ENCODE measurements around the gene RBM7. TPM values are rescaled to one million over a fixed set of nuclear protein-coding genes. Genes with fewer than 3 reads are reported as not detected.

Gene RBM7
- polyA plus RNA-seq, 1 donor (not counting 4 experiments of a cell fraction or from before 2014, with no cell fraction given), result 38.2 TPM

- DNase-seq (ENCODE audit: low read depth, low spot score) (no peak), FAIRE-seq (no peak)
- Histone ChIP-seq H3K9me1 (ENCODE audit: control insufficient read depth, extremely low read depth, insufficient read depth, low read length) (no peaks in the 10 kb centered on the region), H3K27me3 (ENCODE audit: control insufficient read depth, extremely low read depth, insufficient read depth, low read length) (no peaks in the 10 kb centered on the region), H2AFZ (ENCODE audit: control insufficient read depth, low read length) (no peak overlapping the region), H3K9ac (ENCODE audit: control insufficient read depth, extremely low read depth, insufficient read depth, low read length) (no peak overlapping the region), H3K27ac (ENCODE audit: control insufficient read depth, insufficient read depth, low read length) (no peak overlapping the region), H3K9me3 (ENCODE audit: control insufficient read depth, low read depth, low read length) (no peaks in the 10 kb centered on the region), H3K4me1 (ENCODE audit: control insufficient read depth, extremely low read depth, insufficient read depth, low read length) (peaks cover 9% of the 10 kb centered on the region), H4K20me1 (ENCODE audit: control insufficient read depth, extremely low read depth, insufficient read depth, low read length) (no peaks in the 10 kb centered on the region), H3K4me2 (ENCODE audit: control insufficient read depth, extremely low read depth, insufficient read depth, low read depth, low read length) (no peak overlapping the region), H3K36me3 (ENCODE audit: control insufficient read depth in 2 of 2, extremely low read depth in 1 of 2, insufficient read depth in 2 of 2, low read length in 2 of 2) (no peaks in the 10 kb centered on the region), H3K4me3 (ENCODE audit: control insufficient read depth in 2 of 3, extremely low read depth in 1 of 3, insufficient read depth in 2 of 3, low read depth in 1 of 3, low read length in 3 of 3) (no peak overlapping the region), H3K79me2 (ENCODE audit: control insufficient read depth, insufficient read depth, low read length) (no peaks in the 10 kb centered on the region)
- dilution Hi-C loops (cut with MboI; ENCODE audit: extremely low pct_ligation_motif_present, low sequenced_read_pairs), result no loop called here
- TF ChIP-seq CTCF (optimal IDR thresholded peaks at IDR 0.05 in 1 of 3, IDR thresholded peaks at IDR 0.05 in 1 of 3, conservative IDR thresholded peaks at IDR 0.05 in 1 of 3; ENCODE audit: extremely low read depth in 1 of 3, insufficient read depth in 2 of 3, low read length in 3 of 3) (no peak), EZH2 (IDR thresholded peaks at IDR 0.05; ENCODE audit: low read length) (no peak)
Measured at GRCh38 chr11:114367244-114367957, 33.1 kb upstream of the RBM7 start.

GRCh38 chr11:114368918-114369680 is 31.4 kb upstream of the RBM7 start:
- H3K4me2 ChIP-seq (ENCODE audit: control insufficient read depth, extremely low read depth, insufficient read depth, low read depth, low read length), result no peak overlapping the region
- no peaks in the 10 kb centered on the region for H3K79me2 ChIP-seq (ENCODE audit: control insufficient read depth, insufficient read depth, low read length)
- no peaks in the 10 kb centered on the region for H3K36me3 ChIP-seq (ENCODE audit: control insufficient read depth in 2 of 2, extremely low read depth in 1 of 2, insufficient read depth in 2 of 2, low read length in 2 of 2)
- no peaks in the 10 kb centered on the region for H3K9me3 ChIP-seq (ENCODE audit: control insufficient read depth, low read depth, low read length)
- H3K27me3 ChIP-seq (ENCODE audit: control insufficient read depth, extremely low read depth, insufficient read depth, low read length), result no peaks in the 10 kb centered on the region
- H3K4me3 ChIP-seq (ENCODE audit: control insufficient read depth in 2 of 3, extremely low read depth in 1 of 3, insufficient read depth in 2 of 3, low read depth in 1 of 3, low read length in 3 of 3), result no peak overlapping the region
- FAIRE-seq (peak; percentile 65), DNase-seq (ENCODE audit: low read depth, low spot score) (no peak)
- dilution Hi-C loops (cut with MboI; ENCODE audit: extremely low pct_ligation_motif_present, low sequenced_read_pairs), result no loop called here
- no peak overlapping the region for H3K9ac ChIP-seq (ENCODE audit: control insufficient read depth, extremely low read depth, insufficient read depth, low read length)
- H2AFZ ChIP-seq (ENCODE audit: control insufficient read depth, low read length), result no peak overlapping the region
- TF ChIP-seq CTCF (optimal IDR thresholded peaks at IDR 0.05 in 1 of 3, IDR thresholded peaks at IDR 0.05 in 1 of 3, conservative IDR thresholded peaks at IDR 0.05 in 1 of 3; ENCODE audit: extremely low read depth in 1 of 3, insufficient read depth in 2 of 3, low read length in 3 of 3) (no peak), EZH2 (IDR thresholded peaks at IDR 0.05; ENCODE audit: low read length) (no peak)
- no peak overlapping the region for H3K27ac ChIP-seq (ENCODE audit: control insufficient read depth, insufficient read depth, low read length)
- no peaks in the 10 kb centered on the region for H4K20me1 ChIP-seq (ENCODE audit: control insufficient read depth, extremely low read depth, insufficient read depth, low read length)
- H3K4me1 ChIP-seq (ENCODE audit: control insufficient read depth, extremely low read depth, insufficient read depth, low read length), result peaks cover 9% of the 10 kb centered on the region
- H3K9me1 ChIP-seq (ENCODE audit: control insufficient read depth, extremely low read depth, insufficient read depth, low read length), result no peaks in the 10 kb centered on the region
